GM03348 (cell line): ENCODE results near the gene GSTA4.

Experiments used
- DNase-seq: peaks from one replicate; pipeline ENCODE4 v3.0.0; 2012; ENCODE audit warnings: low spot score

The GSTA4 gene, protein sequence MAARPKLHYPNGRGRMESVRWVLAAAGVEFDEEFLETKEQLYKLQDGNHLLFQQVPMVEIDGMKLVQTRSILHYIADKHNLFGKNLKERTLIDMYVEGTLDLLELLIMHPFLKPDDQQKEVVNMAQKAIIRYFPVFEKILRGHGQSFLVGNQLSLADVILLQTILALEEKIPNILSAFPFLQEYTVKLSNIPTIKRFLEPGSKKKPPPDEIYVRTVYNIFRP

GRCh38 chr6:52995089-52995912, at the start of gene GSTA4:
Gene GSTA4, minus strand, starts transcription at chr6:52995284. Its CDS starts 1,041 bp downstream, at chr6:52994243.
- peak; percentile 96 for DNase-seq

GRCh38 chr6:53044572-53044971, 49.5 kb upstream of the GSTA4 start:
- DNase-seq = no peak

DNA sequence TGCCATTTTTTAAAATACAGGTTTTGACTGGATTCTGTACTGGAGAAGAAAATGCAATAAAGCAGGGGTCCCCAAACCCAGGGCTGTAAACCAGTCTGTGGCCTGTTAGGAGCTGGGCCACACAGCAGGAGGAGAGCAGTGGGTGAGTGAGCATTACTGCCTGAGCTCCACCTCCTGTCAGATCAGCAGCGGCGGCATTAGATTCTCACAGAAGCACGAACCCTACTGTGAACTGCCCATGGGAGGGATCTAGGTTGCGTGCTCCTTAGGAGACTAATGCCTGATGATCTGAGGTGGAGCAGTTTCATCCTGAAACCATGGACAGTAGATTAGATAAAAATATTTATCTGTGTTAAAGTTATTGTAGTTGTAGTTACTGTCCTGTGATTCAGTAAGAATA, 49.0 kb upstream of the GSTA4 start:
- no peak for DNase-seq

- DNase-seq = peak; percentile 77
These were observed 48.5 kb upstream of the GSTA4 start for GRCh38 chr6:53043581-53043980.

GRCh38 chr6:53042112-53042511, 47.0 kb upstream of the GSTA4 start:
- DNase-seq = peak; percentile 66

GRCh38 chr6:53041356-53041755, 46.3 kb upstream of the GSTA4 start:
- DNase-seq = peak; percentile 25

GRCh38 chr6:53038596-53038995, 43.5 kb upstream of the GSTA4 start:
- no peak for DNase-seq

DNA sequence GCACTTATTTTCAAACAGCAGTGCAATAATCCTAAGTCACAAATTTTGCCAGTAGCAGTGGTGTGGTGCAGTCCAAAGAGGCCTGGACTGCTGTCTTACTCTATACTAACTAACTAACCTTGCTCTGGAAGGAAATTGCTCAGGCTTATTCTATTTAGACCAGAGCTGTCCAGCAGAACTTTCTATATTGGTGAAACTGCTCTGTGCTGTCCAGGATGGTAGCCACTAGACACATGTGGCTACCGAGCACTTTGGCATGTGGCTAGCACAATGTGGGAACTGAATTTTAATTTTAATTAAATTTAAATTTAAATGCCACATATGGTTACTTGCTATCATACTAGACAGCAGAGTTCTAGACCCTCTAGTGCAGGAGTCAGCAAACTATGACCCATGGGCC, 43.1 kb upstream of the GSTA4 start:
- DNase-seq = no peak

DNA sequence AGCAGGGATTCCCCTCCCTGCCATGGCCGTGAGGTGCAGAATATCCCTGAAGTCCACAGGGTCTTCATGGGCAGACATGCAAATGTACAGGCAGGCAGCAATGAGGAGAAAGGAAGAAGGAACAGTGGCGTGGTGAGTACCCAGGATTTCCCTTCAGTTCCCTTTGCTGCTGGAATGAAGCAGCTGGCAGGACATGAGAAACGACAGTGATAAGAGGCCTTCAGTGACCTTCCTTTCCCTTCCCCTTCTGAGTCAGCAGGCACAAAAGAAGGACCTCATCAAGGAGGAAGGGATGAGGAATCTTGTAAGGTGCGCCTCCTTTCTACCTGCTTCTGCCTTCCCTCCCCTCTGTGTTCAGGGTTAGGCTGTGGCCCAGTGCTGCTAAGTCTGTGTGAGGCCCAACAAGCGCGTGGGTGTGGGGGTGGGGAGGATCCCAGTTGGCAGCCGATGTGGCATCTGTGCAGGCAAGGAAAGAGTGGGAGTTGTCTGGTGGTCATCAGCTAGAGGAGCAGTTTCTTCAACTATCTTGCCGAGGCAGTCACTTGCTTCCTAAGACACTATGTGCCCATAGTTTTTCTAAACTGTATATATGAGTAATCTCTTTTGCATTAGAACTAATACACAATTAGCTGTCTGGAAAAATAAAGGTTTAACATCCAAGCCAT, 40.6 kb upstream of the GSTA4 start:
- DNase-seq = no peak

- peak; percentile 31 for DNase-seq
These were observed 38.7 kb upstream of the GSTA4 start for GRCh38 chr6:53033764-53034163.

GRCh38 chr6:53032849-53033248, 37.8 kb upstream of the GSTA4 start:
- no peak for DNase-seq

DNA sequence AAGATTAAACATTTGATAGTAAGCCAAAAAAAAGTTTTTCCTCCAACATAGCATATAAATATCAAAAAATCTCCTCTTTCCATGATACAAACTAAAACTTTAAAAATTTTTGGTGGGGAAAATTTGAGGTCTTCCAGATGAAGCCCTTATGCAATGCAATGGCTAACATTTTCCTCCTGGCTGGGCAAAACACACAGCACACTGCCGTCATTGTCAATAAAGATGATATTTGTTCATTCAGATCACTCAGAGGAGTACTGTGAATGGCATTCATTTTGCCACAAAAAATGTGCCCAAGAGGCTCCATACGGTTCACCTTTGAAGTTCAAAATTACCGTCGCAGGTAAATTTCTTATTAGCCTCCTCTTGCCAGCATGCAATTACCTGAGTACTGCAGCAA, 36.2 kb upstream of the GSTA4 start:
- no peak for DNase-seq

DNA sequence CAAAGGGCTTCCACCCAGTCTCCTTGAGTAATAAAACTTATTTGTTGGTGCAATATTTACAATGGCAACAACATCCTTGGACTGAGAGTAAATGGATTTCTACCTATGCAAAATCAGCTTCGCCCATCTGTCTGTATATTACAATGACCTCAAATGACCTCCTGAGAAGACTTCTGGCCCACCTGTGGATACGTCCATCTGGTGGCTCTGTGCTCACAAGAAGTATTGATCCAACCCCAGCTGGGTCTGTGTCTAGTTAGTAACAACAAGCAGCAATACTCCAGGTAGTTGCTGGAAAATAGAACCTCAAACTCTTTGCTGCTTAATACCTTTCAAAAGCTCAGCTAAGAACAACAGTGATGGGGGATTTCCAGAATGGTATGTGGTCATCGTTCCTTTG, 34.7 kb upstream of the GSTA4 start:
- DNase-seq = no peak

DNA sequence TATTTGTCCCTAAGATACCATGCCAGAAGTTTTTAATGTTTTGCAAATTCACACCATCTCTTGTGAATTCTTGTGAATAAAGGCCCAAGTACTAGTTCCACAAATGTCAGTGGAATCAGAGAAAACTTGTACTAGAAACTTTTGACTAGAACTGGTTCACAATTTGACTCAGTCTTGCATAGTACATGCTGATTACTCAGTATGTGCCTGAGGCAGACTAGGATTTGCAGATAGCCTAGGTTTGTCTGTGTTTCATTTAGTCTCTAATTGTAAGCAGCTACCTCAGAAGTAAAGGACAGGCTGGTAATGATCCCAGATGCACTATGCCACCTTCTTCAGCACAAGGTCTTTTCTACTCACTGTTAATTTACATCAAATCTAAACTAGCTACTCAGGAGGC, 34.2 kb upstream of the GSTA4 start:
- no peak for DNase-seq

- DNase-seq = no peak
These were observed 33.4 kb upstream of the GSTA4 start for GRCh38 chr6:53028467-53028866.

- no peak for DNase-seq
These were observed 32.1 kb upstream of the GSTA4 start for GRCh38 chr6:53027131-53027718.

DNA sequence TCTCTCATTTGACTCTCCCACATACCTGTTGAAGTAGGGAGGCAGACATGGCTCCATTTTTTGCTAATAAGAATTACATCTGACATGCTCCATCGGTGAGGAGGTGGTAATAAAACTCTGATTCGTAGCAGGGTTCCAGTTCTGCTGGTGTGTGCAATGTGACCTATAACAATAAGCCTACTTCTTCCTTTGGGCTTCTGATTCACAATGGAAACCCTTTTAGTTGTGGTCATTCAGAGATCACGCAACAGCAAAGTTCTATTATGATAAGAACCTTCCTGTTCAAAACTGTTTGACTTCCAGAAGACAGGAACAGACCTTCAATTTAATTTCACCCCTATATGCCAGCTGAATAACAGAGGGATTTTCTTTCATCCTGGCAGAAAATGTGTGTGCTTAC, 31.4 kb upstream of the GSTA4 start:
- no peak for DNase-seq

- no peak for DNase-seq
These were observed 28.2 kb upstream of the GSTA4 start for GRCh38 chr6:53023323-53023722.

DNA sequence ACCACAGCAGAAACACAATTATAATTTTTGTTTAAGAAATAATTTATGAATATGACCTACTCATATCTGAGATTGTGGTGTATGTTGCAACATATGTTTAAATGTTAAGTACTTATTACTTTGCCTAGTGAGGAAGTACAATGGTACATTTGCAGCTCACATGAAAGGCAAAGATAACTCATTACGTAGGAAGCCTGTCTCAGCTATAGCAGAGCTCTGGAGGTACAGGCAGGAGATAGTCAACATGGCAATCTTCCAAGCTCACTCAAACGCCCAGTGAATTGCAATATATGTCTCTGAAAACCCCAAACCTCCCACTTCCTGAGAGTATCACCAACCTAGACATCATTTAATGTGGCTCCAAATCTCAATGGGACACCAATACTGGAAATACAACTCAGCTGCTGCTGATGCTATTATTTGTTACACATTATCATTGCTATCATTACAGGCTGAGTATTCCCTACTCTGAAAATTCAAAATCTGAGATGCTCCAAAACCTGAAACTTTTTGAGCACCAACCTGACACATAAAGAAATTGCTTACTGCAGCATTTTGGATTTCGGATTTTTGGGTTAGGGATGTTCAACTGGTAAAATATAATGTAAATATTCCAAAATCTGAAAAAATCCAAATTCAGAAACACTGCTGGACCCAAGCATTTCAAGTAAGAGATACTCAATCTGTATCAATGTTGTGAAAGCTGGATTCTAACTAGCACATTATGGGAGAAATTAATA, 25.1 kb upstream of the GSTA4 start:
- DNase-seq = no peak

- no peak for DNase-seq
These were observed 23.4 kb upstream of the GSTA4 start for GRCh38 chr6:53018446-53018845.

GRCh38 chr6:53015486-53015885, 20.4 kb upstream of the GSTA4 start:
- DNase-seq = no peak

DNA sequence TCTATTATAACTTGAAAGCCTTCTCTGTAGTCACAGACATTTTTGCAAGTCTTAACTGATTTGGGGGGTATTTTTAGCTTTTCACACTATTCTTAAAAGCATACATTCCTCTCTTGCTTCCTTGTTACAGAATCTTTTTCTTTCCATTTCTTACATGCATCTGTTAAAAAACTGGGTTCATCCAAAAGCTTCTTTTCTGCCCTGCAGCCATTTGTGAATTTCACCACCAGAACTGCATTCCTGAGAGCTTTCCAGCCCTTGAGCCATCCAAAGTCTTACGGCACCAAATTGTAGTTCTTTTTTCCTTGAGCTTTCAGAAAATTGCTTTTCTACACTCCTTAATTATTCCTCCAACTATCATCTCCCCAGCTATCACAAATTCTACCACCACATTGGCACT, 19.7 kb upstream of the GSTA4 start:
- peak; percentile 34 for DNase-seq
